Measurements from ENCODE around the gene VMP1. TPM values are rescaled to one million over a fixed set of nuclear protein-coding genes. Genes with fewer than 3 reads are reported as not detected.

VMP1 gene
- total and polyA plus RNA-seq, 12 donors: 20.5 to 98.9 (median 50.6) TPM

GRCh38 chr17:59763861-59764260 lies 56.4 kb downstream of the VMP1 start:
- no peak for TF ChIP-seq CTCF (IDR thresholded peaks at IDR 0.05)
- intact Hi-C loops (cut with DNase I): no loop called here
- Histone ChIP-seq H3K27ac (peak overlapping the region in 1 of 10 donors; percentile 70), H3K9me3 (peaks cover 0 to 7% (median 0%) of the 10 kb centered on the region in 11 donors), H3K36me3 (peaks cover 0 to 43% (median 7%) of the 10 kb centered on the region in 9 donors), H3K27me3 (no peaks in the 10 kb centered on the region), H3K4me3 (no peak overlapping the region), H3K4me1 (peaks cover 0 to 58% (median 0%) of the 10 kb centered on the region in 9 donors)
- WGBS, 2 donors: 88 to 95% methylated on average over 1 of the region's 1 CpG
- ATAC-seq: no peak
- DNase-seq: no peak

- Histone ChIP-seq H3K27ac (peak overlapping the region in 1 of 10 donors; percentile 70), H3K4me1 (peaks cover 0 to 63% (median 0%) of the 10 kb centered on the region in 9 donors), H3K4me3 (no peak overlapping the region), H3K9me3 (peaks cover 0 to 3% (median 0%) of the 10 kb centered on the region in 11 donors), H3K36me3 (peaks cover 0 to 39% (median 7%) of the 10 kb centered on the region in 9 donors), H3K27me3 (no peaks in the 10 kb centered on the region)
- DNase-seq (no peak), ATAC-seq (no peak)
- WGBS, 2 donors: 96 to 100% methylated on average over 3 of the region's 3 CpGs
- intact Hi-C loops (cut with DNase I): no loop called here
- TF ChIP-seq CTCF (IDR thresholded peaks at IDR 0.05): no peak
These were observed 56.9 kb downstream of the VMP1 start for GRCh38 chr17:59764292-59764741.

- Histone ChIP-seq H3K36me3 (peaks cover 0 to 38% (median 7%) of the 10 kb centered on the region in 9 donors), H3K4me3 (no peak overlapping the region), H3K27ac (no peak overlapping the region), H3K4me1 (peaks cover 0 to 66% (median 3%) of the 10 kb centered on the region in 9 donors), H3K9me3 (no peaks in the 10 kb centered on the region), H3K27me3 (no peaks in the 10 kb centered on the region)
- TF ChIP-seq CTCF (IDR thresholded peaks at IDR 0.05): no peak
- ATAC-seq (no peak), DNase-seq (no peak)
- intact Hi-C loops (cut with DNase I): no loop called here
These were observed 57.6 kb downstream of the VMP1 start for GRCh38 chr17:59765038-59765437.

GRCh38 chr17:59766491-59766890 lies 59.0 kb downstream of the VMP1 start:
- peaks cover 0 to 29% (median 7%) of the 10 kb centered on the region in 9 donors for H3K36me3 ChIP-seq
- H3K9me3 ChIP-seq: no peaks in the 10 kb centered on the region
- no peak overlapping the region for H3K4me3 ChIP-seq
- DNase-seq: no peak
- ATAC-seq: no peak
- 98 to 99% methylated on average over 6 of the region's 6 CpGs for WGBS, 2 donors
- peaks cover 0 to 71% (median 5%) of the 10 kb centered on the region in 9 donors for H3K4me1 ChIP-seq
- peak overlapping the region in 6 of 10 donors; percentile 3 to 67 (median 38) for H3K27ac ChIP-seq
- no peaks in the 10 kb centered on the region for H3K27me3 ChIP-seq
- intact Hi-C loops (cut with DNase I): no loop called here
- TF ChIP-seq CTCF (IDR thresholded peaks at IDR 0.05): no peak
